ENCODE data around the gene UXS1. TPM values are rescaled to one million over a fixed set of nuclear protein-coding genes. Genes with fewer than 3 reads are reported as not detected.

UXS1 gene
- polyA plus RNA-seq, 1 donor from 2014 or later = 19.1 TPM

GRCh38 chr2:106183101-106183696 is 10.9 kb downstream of the UXS1 start:
- Histone ChIP-seq H3K27me3 (ENCODE audit: insufficient read depth, low read depth, low read length) (no peaks in the 10 kb centered on the region), H3K9me2 (ENCODE audit: insufficient read depth, low read length) (no peaks in the 10 kb centered on the region), H3K4me2 (ENCODE audit: low read length) (no peak overlapping the region), H3K9ac (ENCODE audit: low read length) (no peak overlapping the region), H3F3A (ENCODE audit: insufficient read depth, low read length, poor library complexity, severe bottlenecking) (no peaks in the 10 kb centered on the region), H3K27ac (ENCODE audit: low read length) (no peak overlapping the region), H3K36me3 (ENCODE audit: insufficient read depth, low read length) (no peaks in the 10 kb centered on the region), H3K4me3 (ENCODE audit: low read length) (no peak overlapping the region), H3K9me3 (ENCODE audit: low read length) (no peaks in the 10 kb centered on the region), H4K20me1 (ENCODE audit: insufficient read depth) (no peaks in the 10 kb centered on the region), H2AFZ (ENCODE audit: low read depth, low read length) (no peak overlapping the region), H3K79me2 (replicated peaks; ENCODE audit: insufficient read depth, low read length) (peaks cover 38% of the 10 kb centered on the region)
- TF ChIP-seq EZH2 (IDR thresholded peaks at IDR 0.05; ENCODE audit: borderline replicate concordance, insufficient read depth, low read length, poor library complexity, severe bottlenecking) = no peak
- no peak for TF ChIP-seq RAD21 (conservative IDR thresholded peaks at IDR 0.05)
- TF ChIP-seq POLR2AphosphoS5 (IDR thresholded peaks at IDR 0.05) = no peak
- TF ChIP-seq REST (IDR thresholded peaks at IDR 0.05; ENCODE audit: borderline replicate concordance) = no peak
- TF ChIP-seq MXI1 (conservative IDR thresholded peaks at IDR 0.05; ENCODE audit: poor library complexity, severe bottlenecking) = no peak
- no peak for TF ChIP-seq SMC3 (conservative IDR thresholded peaks at IDR 0.05; ENCODE audit: poor library complexity)
- TF ChIP-seq CTCF (IDR thresholded peaks at IDR 0.05; ENCODE audit: poor library complexity, severe bottlenecking) = no peak
- no peak for TF ChIP-seq EP300 (conservative IDR thresholded peaks at IDR 0.05; ENCODE audit: poor library complexity, severe bottlenecking)
- TF ChIP-seq TAF1 (IDR thresholded peaks at IDR 0.05; ENCODE audit: low read depth) = no peak

GRCh38 chr2:106181064-106181463 is 13.0 kb downstream of the UXS1 start:
- no peaks in the 10 kb centered on the region for H3K27me3 ChIP-seq (ENCODE audit: insufficient read depth, low read depth, low read length)
- H3K9me3 ChIP-seq (ENCODE audit: low read length) = no peaks in the 10 kb centered on the region
- no peaks in the 10 kb centered on the region for H3F3A ChIP-seq (ENCODE audit: insufficient read depth, low read length, poor library complexity, severe bottlenecking)
- H3K4me2 ChIP-seq (ENCODE audit: low read length) = no peak overlapping the region
- H3K9ac ChIP-seq (ENCODE audit: low read length) = no peak overlapping the region
- TF ChIP-seq MXI1 (conservative IDR thresholded peaks at IDR 0.05; ENCODE audit: poor library complexity, severe bottlenecking) (no peak), EP300 (conservative IDR thresholded peaks at IDR 0.05; ENCODE audit: poor library complexity, severe bottlenecking) (no peak), CTCF (IDR thresholded peaks at IDR 0.05; ENCODE audit: poor library complexity, severe bottlenecking) (no peak), TAF1 (IDR thresholded peaks at IDR 0.05; ENCODE audit: low read depth) (no peak), SMC3 (conservative IDR thresholded peaks at IDR 0.05; ENCODE audit: poor library complexity) (no peak), REST (IDR thresholded peaks at IDR 0.05; ENCODE audit: borderline replicate concordance) (no peak), EZH2 (IDR thresholded peaks at IDR 0.05; ENCODE audit: borderline replicate concordance, insufficient read depth, low read length, poor library complexity, severe bottlenecking) (no peak), POLR2AphosphoS5 (IDR thresholded peaks at IDR 0.05) (no peak), RAD21 (conservative IDR thresholded peaks at IDR 0.05) (no peak)
- peaks cover 26% of the 10 kb centered on the region for H3K79me2 ChIP-seq (replicated peaks; ENCODE audit: insufficient read depth, low read length)
- no peak overlapping the region for H3K27ac ChIP-seq (ENCODE audit: low read length)
- no peak overlapping the region for H2AFZ ChIP-seq (ENCODE audit: low read depth, low read length)
- H3K36me3 ChIP-seq (ENCODE audit: insufficient read depth, low read length) = no peaks in the 10 kb centered on the region
- no peaks in the 10 kb centered on the region for H3K9me2 ChIP-seq (ENCODE audit: insufficient read depth, low read length)
- no peaks in the 10 kb centered on the region for H4K20me1 ChIP-seq (ENCODE audit: insufficient read depth)
- no peak overlapping the region for H3K4me3 ChIP-seq (ENCODE audit: low read length)
